Retinal pigment epithelial cell (primary cell): Measurements from ENCODE around the gene ATG101.
A peak's percentile ranks its signal among the peaks of the same experiment; 100 is the strongest.

ENCODE experiments used
- DNase-seq: peaks from one replicate; pipeline ENCODE4 v3.0.0-alpha.2; 2010; ENCODE audit warnings: low read depth
- H3K4me3 ChIP-seq: 2 replicates; pipeline ENCODE4 v1.5.1; 2011; ENCODE audit warnings: mild to moderate bottlenecking, low read length, control low read depth, moderate library complexity
- TF ChIP-seq, protein P1 (sequence below): conservative IDR thresholded peaks from 2 replicates; pipeline ENCODE4 v1.5.1; 2011; ENCODE audit warnings: low read depth, low read length, control low read depth, inconsistent platforms

ATG101 gene

GRCh38 chr12:52035190-52035589 is 34.6 kb upstream of the ATG101 start:
- no peak overlapping the region for H3K4me3 ChIP-seq
- TF ChIP-seq, protein P1, sequence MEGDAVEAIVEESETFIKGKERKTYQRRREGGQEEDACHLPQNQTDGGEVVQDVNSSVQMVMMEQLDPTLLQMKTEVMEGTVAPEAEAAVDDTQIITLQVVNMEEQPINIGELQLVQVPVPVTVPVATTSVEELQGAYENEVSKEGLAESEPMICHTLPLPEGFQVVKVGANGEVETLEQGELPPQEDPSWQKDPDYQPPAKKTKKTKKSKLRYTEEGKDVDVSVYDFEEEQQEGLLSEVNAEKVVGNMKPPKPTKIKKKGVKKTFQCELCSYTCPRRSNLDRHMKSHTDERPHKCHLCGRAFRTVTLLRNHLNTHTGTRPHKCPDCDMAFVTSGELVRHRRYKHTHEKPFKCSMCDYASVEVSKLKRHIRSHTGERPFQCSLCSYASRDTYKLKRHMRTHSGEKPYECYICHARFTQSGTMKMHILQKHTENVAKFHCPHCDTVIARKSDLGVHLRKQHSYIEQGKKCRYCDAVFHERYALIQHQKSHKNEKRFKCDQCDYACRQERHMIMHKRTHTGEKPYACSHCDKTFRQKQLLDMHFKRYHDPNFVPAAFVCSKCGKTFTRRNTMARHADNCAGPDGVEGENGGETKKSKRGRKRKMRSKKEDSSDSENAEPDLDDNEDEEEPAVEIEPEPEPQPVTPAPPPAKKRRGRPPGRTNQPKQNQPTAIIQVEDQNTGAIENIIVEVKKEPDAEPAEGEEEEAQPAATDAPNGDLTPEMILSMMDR: no peak
- DNase-seq: no peak

DNA sequence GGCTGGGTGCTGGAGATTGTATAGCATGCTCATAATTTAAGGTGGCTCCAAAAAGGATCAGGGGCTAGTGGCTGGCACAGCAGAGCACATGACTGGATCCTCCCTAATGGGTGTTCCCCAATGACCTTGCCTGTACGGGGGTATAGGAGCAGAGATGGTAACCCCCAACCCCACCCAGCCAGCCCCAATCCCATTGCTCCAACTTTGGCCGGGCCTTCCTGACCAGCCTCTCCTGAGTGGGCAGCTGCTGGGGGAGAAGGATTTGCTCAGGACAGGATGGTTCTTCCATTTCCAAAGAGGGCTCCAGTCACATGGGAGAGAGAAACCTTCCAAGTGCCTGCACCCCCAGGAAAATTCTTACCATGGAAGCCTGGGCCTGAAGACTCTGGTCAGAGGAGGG is 33.9 kb upstream of the ATG101 start:
- H3K4me3 ChIP-seq: no peak overlapping the region
- TF ChIP-seq, protein P1: no peak
- no peak for DNase-seq

GRCh38 chr12:52036587-52037171 is 33.1 kb upstream of the ATG101 start:
- DNase-seq: no peak
- TF ChIP-seq, protein P1: no peak
- H3K4me3 ChIP-seq: peak overlapping the region; percentile 42

DNA sequence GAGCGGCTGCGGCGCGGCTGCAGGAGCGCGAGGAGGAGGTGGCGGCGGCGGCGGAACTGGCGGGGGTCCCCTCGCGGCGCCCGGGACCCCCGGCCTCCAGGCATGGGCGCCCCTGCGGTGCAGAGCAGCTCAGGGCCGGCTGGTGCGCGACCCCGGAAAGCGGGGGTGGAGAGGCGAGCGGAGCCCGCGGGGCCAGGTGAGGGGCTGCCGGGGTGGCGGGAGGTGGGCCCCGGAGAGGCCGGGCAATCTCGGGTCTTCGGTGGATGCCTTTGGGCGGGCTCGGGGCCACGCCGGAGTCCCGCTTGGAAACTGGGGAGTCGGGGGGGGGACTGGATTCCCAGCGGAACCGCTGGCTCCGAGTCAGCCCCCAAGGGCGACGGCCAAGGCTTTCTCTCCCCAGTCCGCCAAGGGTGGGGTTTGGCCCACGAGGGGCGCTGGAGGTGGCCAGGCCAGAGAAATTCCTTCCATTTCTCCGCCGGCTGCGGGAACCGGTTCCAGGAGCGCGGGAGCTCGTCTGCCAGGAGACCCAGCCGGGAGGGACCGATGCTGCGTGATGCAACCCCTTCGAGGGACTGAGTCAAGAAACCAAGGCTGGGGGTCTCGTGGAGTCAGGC is 32.4 kb upstream of the ATG101 start:
- peak overlapping the region; percentile 76 for H3K4me3 ChIP-seq
- TF ChIP-seq, protein P1: peak; percentile 13
- DNase-seq: no peak

DNA sequence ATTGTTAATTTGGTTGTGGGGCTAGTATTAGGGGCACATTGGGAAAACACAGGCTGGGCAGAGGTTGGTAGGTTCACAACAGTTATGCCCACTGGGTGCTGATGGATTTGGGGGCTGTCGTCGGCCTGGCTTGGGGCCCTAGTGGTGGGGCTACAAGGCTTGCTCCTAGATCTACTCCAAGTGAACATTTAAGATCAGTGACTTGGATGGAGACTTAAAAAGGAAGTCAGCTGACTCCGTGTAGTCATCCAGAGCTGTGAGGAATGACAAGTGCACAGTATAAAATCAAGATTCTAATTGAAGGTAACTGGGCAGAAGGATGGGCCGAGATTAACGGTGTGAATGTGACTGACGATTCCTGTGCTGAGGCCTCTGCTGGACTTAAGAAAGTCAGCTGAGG is 31.3 kb upstream of the ATG101 start:
- TF ChIP-seq, protein P1: peak; percentile 2
- H3K4me3 ChIP-seq: peak overlapping the region; percentile 32
- DNase-seq: peak; percentile 69

GRCh38 chr12:52041035-52041434 is 28.7 kb upstream of the ATG101 start:
- TF ChIP-seq, protein P1: no peak
- no peak for DNase-seq
- H3K4me3 ChIP-seq: no peak overlapping the region

- no peak overlapping the region for H3K4me3 ChIP-seq
- TF ChIP-seq, protein P1: no peak
- DNase-seq: no peak
These were observed 28.1 kb upstream of the ATG101 start for GRCh38 chr12:52041695-52042123.
